ENCODE results near the gene NAGA.

The NAGA gene

DNA sequence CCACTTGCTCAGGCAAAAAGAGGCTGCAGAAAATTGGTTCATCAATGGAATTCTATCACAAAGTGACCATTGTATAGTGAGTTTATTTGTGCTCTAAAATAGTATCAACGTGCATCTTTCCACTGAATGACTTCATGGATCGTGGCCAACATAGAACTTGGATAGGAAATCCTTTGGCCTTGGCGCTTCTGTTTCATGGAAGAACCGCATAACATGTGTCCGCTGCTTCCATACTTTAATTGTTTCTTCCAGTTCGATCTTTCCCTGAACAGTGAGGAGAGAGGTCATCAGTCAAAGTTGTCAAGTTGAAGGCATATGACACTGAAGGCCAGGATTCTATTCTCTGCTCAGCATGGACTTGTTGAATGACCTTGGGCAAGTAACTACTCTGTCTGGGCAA, 15.4 kb upstream of the NAGA start:
- Histone ChIP-seq H4K20me1 (ENCODE audit: low read depth, low read length) (no peaks in the 10 kb centered on the region), H3K79me2 (ENCODE audit: insufficient read depth, low read length) (peaks cover 54% of the 10 kb centered on the region)
- TF ChIP-seq, protein P1, sequence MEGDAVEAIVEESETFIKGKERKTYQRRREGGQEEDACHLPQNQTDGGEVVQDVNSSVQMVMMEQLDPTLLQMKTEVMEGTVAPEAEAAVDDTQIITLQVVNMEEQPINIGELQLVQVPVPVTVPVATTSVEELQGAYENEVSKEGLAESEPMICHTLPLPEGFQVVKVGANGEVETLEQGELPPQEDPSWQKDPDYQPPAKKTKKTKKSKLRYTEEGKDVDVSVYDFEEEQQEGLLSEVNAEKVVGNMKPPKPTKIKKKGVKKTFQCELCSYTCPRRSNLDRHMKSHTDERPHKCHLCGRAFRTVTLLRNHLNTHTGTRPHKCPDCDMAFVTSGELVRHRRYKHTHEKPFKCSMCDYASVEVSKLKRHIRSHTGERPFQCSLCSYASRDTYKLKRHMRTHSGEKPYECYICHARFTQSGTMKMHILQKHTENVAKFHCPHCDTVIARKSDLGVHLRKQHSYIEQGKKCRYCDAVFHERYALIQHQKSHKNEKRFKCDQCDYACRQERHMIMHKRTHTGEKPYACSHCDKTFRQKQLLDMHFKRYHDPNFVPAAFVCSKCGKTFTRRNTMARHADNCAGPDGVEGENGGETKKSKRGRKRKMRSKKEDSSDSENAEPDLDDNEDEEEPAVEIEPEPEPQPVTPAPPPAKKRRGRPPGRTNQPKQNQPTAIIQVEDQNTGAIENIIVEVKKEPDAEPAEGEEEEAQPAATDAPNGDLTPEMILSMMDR (IDR thresholded peaks at IDR 0.05; ENCODE audit: insufficient read depth, low read length, poor library complexity, severe bottlenecking), result no peak
- TF ChIP-seq EZH2phosphoT487 (conservative IDR thresholded peaks at IDR 0.05; ENCODE audit: low read length), result no peak

DNA sequence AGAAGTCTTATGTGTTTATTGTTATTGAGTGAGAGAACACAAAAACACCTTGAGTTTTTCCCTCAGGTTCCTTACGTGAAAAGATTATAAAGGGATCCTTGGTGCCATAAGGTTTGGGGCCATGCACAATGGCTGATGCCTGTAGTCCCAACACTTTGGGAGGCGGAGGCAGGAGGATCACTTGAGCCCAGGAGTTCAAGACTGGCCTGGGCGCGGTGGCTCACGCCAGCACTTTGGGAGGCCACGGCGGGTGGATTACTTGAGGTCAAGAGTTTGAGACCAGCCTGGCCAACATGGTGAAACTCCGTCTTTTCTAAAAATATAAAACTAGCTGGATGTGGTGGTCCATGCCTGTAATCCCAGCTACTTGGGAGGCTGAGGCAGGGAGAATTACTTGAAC, 14.3 kb upstream of the NAGA start:
- Histone ChIP-seq H3K27ac (ENCODE audit: low read depth, low read length) (no peak overlapping the region), H3K9me2 (replicated peaks; ENCODE audit: insufficient read depth, low read length) (no peaks in the 10 kb centered on the region), H3K4me2 (ENCODE audit: low read depth, low read length, poor library complexity, severe bottlenecking) (no peak overlapping the region), H2AFZ (ENCODE audit: low read depth, low read length, severe bottlenecking) (no peak overlapping the region), H3K36me3 (ENCODE audit: low read length) (peaks cover 17% of the 10 kb centered on the region), H3K79me2 (ENCODE audit: insufficient read depth, low read length) (peaks cover 65% of the 10 kb centered on the region), H4K20me1 (ENCODE audit: low read depth, low read length) (no peaks in the 10 kb centered on the region), H3K27me3 (ENCODE audit: low read length) (no peaks in the 10 kb centered on the region), H3F3A (ENCODE audit: insufficient read depth) (peaks cover 14% of the 10 kb centered on the region), H3K9me3 (ENCODE audit: insufficient read depth, low read length) (no peaks in the 10 kb centered on the region; the same call in 1 of the 2 replicates), H3K4me3 (ENCODE audit: insufficient read depth, low read length, poor library complexity, severe bottlenecking) (no peak overlapping the region), H3K9ac (ENCODE audit: low read length) (no peak overlapping the region)
- TF ChIP-seq EZH2phosphoT487 (conservative IDR thresholded peaks at IDR 0.05; ENCODE audit: low read length), result no peak
- TF ChIP-seq, protein P1 (IDR thresholded peaks at IDR 0.05; ENCODE audit: insufficient read depth, low read length, poor library complexity, severe bottlenecking), result no peak

More for the DNA sequence above, 15.4 kb upstream of the NAGA start:
- H3K9me2 ChIP-seq (replicated peaks; ENCODE audit: insufficient read depth, low read length), result no peaks in the 10 kb centered on the region
- no peaks in the 10 kb centered on the region; the same call in 1 of the 2 replicates for H3K9me3 ChIP-seq (ENCODE audit: insufficient read depth, low read length)
- no peak overlapping the region for H3K4me2 ChIP-seq (ENCODE audit: low read depth, low read length, poor library complexity, severe bottlenecking)
- peaks cover 14% of the 10 kb centered on the region for H3F3A ChIP-seq (ENCODE audit: insufficient read depth)
- H3K27ac ChIP-seq (ENCODE audit: low read depth, low read length), result no peak overlapping the region
- H2AFZ ChIP-seq (ENCODE audit: low read depth, low read length, severe bottlenecking), result no peak overlapping the region
- H3K27me3 ChIP-seq (ENCODE audit: low read length), result no peaks in the 10 kb centered on the region
- peaks cover 17% of the 10 kb centered on the region for H3K36me3 ChIP-seq (ENCODE audit: low read length)
- H3K4me3 ChIP-seq (ENCODE audit: insufficient read depth, low read length, poor library complexity, severe bottlenecking), result no peak overlapping the region
- no peak overlapping the region for H3K9ac ChIP-seq (ENCODE audit: low read length)

DNA sequence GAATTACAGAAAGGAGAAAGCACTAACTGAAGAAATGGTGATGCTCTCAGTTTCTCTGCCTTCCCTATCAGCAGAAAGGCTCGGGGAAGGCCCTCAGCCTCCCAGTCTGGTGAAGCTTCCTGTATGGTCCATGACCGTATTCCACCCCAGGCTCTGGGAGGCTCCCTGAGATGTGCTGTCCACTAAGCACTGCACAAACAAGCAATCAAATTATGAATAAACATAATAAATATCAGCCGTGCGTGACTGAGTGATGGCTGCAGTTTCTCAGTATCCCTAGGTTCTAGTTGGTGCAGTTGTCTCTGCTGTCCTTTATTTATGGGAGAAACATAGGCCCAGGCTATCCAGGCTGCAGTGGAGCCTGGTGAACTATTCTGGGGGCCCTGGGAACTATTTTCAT, 12.5 kb upstream of the NAGA start:
- no peak overlapping the region for H3K4me3 ChIP-seq (ENCODE audit: insufficient read depth, low read length, poor library complexity, severe bottlenecking)
- H3K4me2 ChIP-seq (ENCODE audit: low read depth, low read length, poor library complexity, severe bottlenecking), result no peak overlapping the region
- no peaks in the 10 kb centered on the region for H4K20me1 ChIP-seq (ENCODE audit: low read depth, low read length)
- no peak overlapping the region for H2AFZ ChIP-seq (ENCODE audit: low read depth, low read length, severe bottlenecking)
- H3F3A ChIP-seq (ENCODE audit: insufficient read depth), result peaks cover 9% of the 10 kb centered on the region
- no peak for TF ChIP-seq EZH2phosphoT487 (conservative IDR thresholded peaks at IDR 0.05; ENCODE audit: low read length)
- TF ChIP-seq, protein P1 (IDR thresholded peaks at IDR 0.05; ENCODE audit: insufficient read depth, low read length, poor library complexity, severe bottlenecking), result no peak
- H3K79me2 ChIP-seq (ENCODE audit: insufficient read depth, low read length), result peaks cover 53% of the 10 kb centered on the region
- H3K9me3 ChIP-seq (ENCODE audit: insufficient read depth, low read length), result no peaks in the 10 kb centered on the region
- no peak overlapping the region for H3K27ac ChIP-seq (ENCODE audit: low read depth, low read length)
- no peaks in the 10 kb centered on the region for H3K9me2 ChIP-seq (replicated peaks; ENCODE audit: insufficient read depth, low read length)
- H3K27me3 ChIP-seq (ENCODE audit: low read length), result no peaks in the 10 kb centered on the region
- H3K9ac ChIP-seq (ENCODE audit: low read length), result no peak overlapping the region
- peaks cover 17% of the 10 kb centered on the region for H3K36me3 ChIP-seq (ENCODE audit: low read length)
